IMR-90 (cell line): ENCODE measurements around the gene TIAM1. TPM values are rescaled to one million over a fixed set of nuclear protein-coding genes. Genes with fewer than 3 reads are reported as not detected.

Experiments used
- ATAC-seq: fragments of 200-7000 bp; cut with Tn5 transposase; 2 replicates; pipeline ENCODE4 v1.9.1; 2020; ENCODE audit warnings: low read depth, mild to moderate bottlenecking, moderate library complexity
- BruUV-seq: library from RNA; stranded (reverse); fragments of 400-500 nt; replicated peaks from 2 replicates; lab custom pipeline; 2021; lab: Mats Ljungman, UMichigan
- CTCF ChIA-PET: fragments of 300-600 bp; formaldehyde crosslinking; extraction: SDS; loops from one replicate; lab custom pipeline; 2021; ENCODE audit warnings: antibody characterized with exemption; lab: Yijun Ruan, JAX
- POLR2A ChIA-PET: fragments of 300-600 bp; sonication (Branson Sonifier 250); formaldehyde crosslinking; loops from one replicate; lab custom pipeline; 2022; ENCODE audit warnings: antibody characterized with exemption; ENCODE audit not compliant: unreplicated experiment; lab: Charles Lee
- DNase-seq: peaks from one replicate; pipeline ENCODE4 v3.0.0; 2013
- H2AFZ ChIP-seq: replicated peaks from 2 replicates; pipeline ENCODE3; 2013; ENCODE audit warnings: low read length, mild to moderate bottlenecking; ENCODE audit not compliant: poor library complexity
- H2AK5ac ChIP-seq: 2 replicates; pipeline ENCODE4 v1.6.1; 2013; ENCODE audit warnings: low read depth, low read length, inconsistent platforms
- H2AK9ac ChIP-seq: replicated peaks from 2 replicates; pipeline ENCODE3; 2013; ENCODE audit warnings: mild to moderate bottlenecking, low read depth, low read length, moderate library complexity; ENCODE audit not compliant: poor library complexity
- H2BK120ac ChIP-seq: 2 replicates; pipeline ENCODE4 v1.6.1; 2013; ENCODE audit warnings: low read depth, low read length, inconsistent platforms
- H2BK15ac ChIP-seq: 3 replicates; pipeline ENCODE4 v1.6.1; 2013; ENCODE audit warnings: low read depth, low read length, inconsistent platforms
- H2BK20ac ChIP-seq: 2 replicates; pipeline ENCODE4 v1.6.1; 2013; ENCODE audit warnings: low read depth, mild to moderate bottlenecking, inconsistent platforms, low read length, moderate library complexity
- H2BK5ac ChIP-seq: 2 replicates; pipeline ENCODE4 v1.6.1; 2013; ENCODE audit warnings: mild to moderate bottlenecking, low read depth, low read length, inconsistent platforms; ENCODE audit not compliant: poor library complexity, severe bottlenecking
- H3K14ac ChIP-seq: replicated peaks from 2 replicates; pipeline ENCODE4 v1.6.1; 2013; ENCODE audit warnings: low read depth, low read length, inconsistent platforms
- H3K18ac ChIP-seq: 2 replicates; pipeline ENCODE4 v1.6.1; 2013; ENCODE audit warnings: low read depth, low read length, control low read depth
- H3K23ac ChIP-seq: 2 replicates; pipeline ENCODE4 v1.6.1; 2013; ENCODE audit warnings: low read depth, low read length, inconsistent platforms
- H3K27ac ChIP-seq: 2 replicates; pipeline ENCODE4 v1.5.1; 2013; ENCODE audit warnings: mild to moderate bottlenecking, control low read depth, low read length; ENCODE audit not compliant: insufficient read depth
- H3K27me3 ChIP-seq: 2 replicates; pipeline ENCODE4 v1.6.1; 2013; ENCODE audit warnings: low read length; ENCODE audit not compliant: control insufficient read depth, insufficient read depth
- H3K36me3 ChIP-seq: 2 replicates; pipeline ENCODE4 v1.6.1; 2013; ENCODE audit warnings: low read length, mixed read lengths; ENCODE audit not compliant: control insufficient read depth, insufficient read depth
- H3K4ac ChIP-seq: 2 replicates; pipeline ENCODE4 v1.6.1; 2013; ENCODE audit warnings: low read depth, low read length, inconsistent platforms
- H3K4me1 ChIP-seq: 2 replicates; pipeline ENCODE4 v1.6.1; 2013; ENCODE audit warnings: low read length, mixed read lengths; ENCODE audit not compliant: control insufficient read depth, insufficient read depth
- H3K4me2 ChIP-seq: 2 replicates; pipeline ENCODE4 v1.6.1; 2013; ENCODE audit warnings: low read depth, mild to moderate bottlenecking, control low read depth, low read length, moderate library complexity
- H3K4me3 ChIP-seq: 2 replicates; pipeline ENCODE4 v1.5.1; 2013; ENCODE audit warnings: low read depth, mild to moderate bottlenecking, control low read depth, low read length, moderate library complexity; ENCODE audit not compliant: insufficient read depth
- H3K56ac ChIP-seq: 2 replicates; pipeline ENCODE4 v1.6.1; 2013; ENCODE audit warnings: low read length, inconsistent platforms; ENCODE audit not compliant: insufficient read depth; ENCODE audit errors: extremely low read depth
- H3K79me1 ChIP-seq, 2 experiments: 2 replicates each; pipeline ENCODE4 v1.6.1; 2013; ENCODE audit warnings: low read length in 2 of 2, inconsistent platforms in 1 of 2, low read depth in 1 of 2
- H3K9ac ChIP-seq: 2 replicates; pipeline ENCODE4 v1.6.1; 2013; ENCODE audit warnings: low read depth, low read length, control low read depth
- H3K9me1 ChIP-seq: 2 replicates; pipeline ENCODE4 v1.6.1; 2013; ENCODE audit warnings: low read length, inconsistent platforms; ENCODE audit not compliant: insufficient read depth
- H3K9me3 ChIP-seq: 2 replicates; pipeline ENCODE4 v1.6.1; 2013; ENCODE audit warnings: low read length; ENCODE audit not compliant: control insufficient read depth, insufficient read depth
- H4K20me1 ChIP-seq: 2 replicates; pipeline ENCODE4 v1.6.1; 2013; ENCODE audit warnings: low read length, inconsistent platforms; ENCODE audit not compliant: insufficient read depth
- H4K5ac ChIP-seq: 2 replicates; pipeline ENCODE4 v1.6.1; 2013; ENCODE audit warnings: mild to moderate bottlenecking, low read depth, low read length, control low read depth
- H4K8ac ChIP-seq, 2 experiments: 2 replicates each; pipeline ENCODE4 v1.6.1; 2013; ENCODE audit warnings: low read depth in 2 of 2, low read length in 2 of 2, control low read depth in 1 of 2, inconsistent platforms in 1 of 2
- H4K91ac ChIP-seq: 2 replicates; pipeline ENCODE4 v1.6.1; 2013; ENCODE audit warnings: low read depth, low read length, inconsistent platforms; ENCODE audit not compliant: insufficient read depth
- BHLHE40 ChIP-seq: fragments of 150-350 bp; IDR thresholded peaks from 2 replicates; pipeline ENCODE4 v1.6.1; 2016; ENCODE audit warnings: mild to moderate bottlenecking, low read depth, low read length
- CEBPB ChIP-seq: IDR thresholded peaks from 2 replicates; pipeline ENCODE4 v1.6.1; 2012; ENCODE audit warnings: low read depth, low read length, improper control_type of control experiment
- CHD1 ChIP-seq: IDR thresholded peaks from 2 replicates; pipeline ENCODE4 v1.6.1; 2012; ENCODE audit warnings: low read depth, low read length, improper control_type of control experiment
- ELK1 ChIP-seq: fragments of 150-350 bp; IDR thresholded peaks from 2 replicates; pipeline ENCODE4 v1.6.1; 2016; ENCODE audit warnings: low read depth, mild to moderate bottlenecking, low read length, moderate library complexity, borderline replicate concordance
- FOS ChIP-seq: fragments of 150-350 bp; IDR thresholded peaks from 2 replicates; pipeline ENCODE4 v1.6.1; 2016; ENCODE audit warnings: low read depth, low read length
- MAZ ChIP-seq: IDR thresholded peaks from 2 replicates; pipeline ENCODE4 v1.6.1; 2012; ENCODE audit warnings: low read depth, mild to moderate bottlenecking, low read length, improper control_type of control experiment, moderate library complexity, borderline replicate concordance
- MXI1 ChIP-seq: IDR thresholded peaks from 2 replicates; pipeline ENCODE4 v1.6.1; 2012; ENCODE audit warnings: low read depth, mild to moderate bottlenecking, low read length, moderate library complexity, borderline replicate concordance
- NFE2L2 ChIP-seq: fragments of 150-350 bp; IDR thresholded peaks from 2 replicates; pipeline ENCODE4 v1.6.1; 2016; ENCODE audit warnings: low read depth, mild to moderate bottlenecking, low read length
- POLR2A ChIP-seq: IDR thresholded peaks from 2 replicates; pipeline ENCODE4 v1.6.1; 2012; ENCODE audit warnings: mild to moderate bottlenecking, low read depth, low read length
- RAD21 ChIP-seq: IDR thresholded peaks from 2 replicates; pipeline ENCODE4 v1.6.1; 2012; ENCODE audit warnings: low read length, improper control_type of control experiment
- RCOR1 ChIP-seq: IDR thresholded peaks from 2 replicates; pipeline ENCODE4 v1.6.1; 2012; ENCODE audit warnings: mild to moderate bottlenecking, low read length, improper control_type of control experiment; ENCODE audit not compliant: insufficient replicate concordance
- RFX5 ChIP-seq: IDR thresholded peaks from 2 replicates; pipeline ENCODE4 v1.8.0; 2012; ENCODE audit warnings: low read depth, mild to moderate bottlenecking, low read length, moderate library complexity
- SMC3 ChIP-seq: fragments of 150-350 bp; IDR thresholded peaks from 2 replicates; pipeline ENCODE4 v1.6.1; 2016; ENCODE audit warnings: low read depth, mild to moderate bottlenecking, antibody characterized with exemption, low read length, moderate library complexity
- USF2 ChIP-seq: fragments of 150-350 bp; IDR thresholded peaks from 2 replicates; pipeline ENCODE4 v1.6.1; 2017; ENCODE audit warnings: mild to moderate bottlenecking, antibody characterized with exemption, low read length, low read depth
- WGBS, 2 experiments: methylation state at CpG; one replicate each; pipeline versions ENCODE4 v1.1.5 to v1.1.7; 2013; ENCODE audit warnings: missing lambda C conversion rate in 2 of 2; ENCODE audit not compliant: insufficient read length in 1 of 2; ENCODE audit errors: extremely low coverage in 2 of 2; 5-methylcytosine and 5-hydroxymethylcytosine counted together
- dilution Hi-C: fragments of 300-500 bp; cut with HindIII; formaldehyde crosslinking; loops from one replicate; pipeline ENCODE4 v1.14.3; 2018; ENCODE audit warnings: low sequenced_read_pairs; ENCODE audit not compliant: unreplicated experiment
- in situ Hi-C: fragments of 300-500 bp; cut with MboI; formaldehyde crosslinking; loops from 3 replicates; pipeline ENCODE4 v1.14.3; 2019; ENCODE audit warnings: low sequenced_read_pairs, inconsistent platforms, mixed read lengths
- intact Hi-C: fragments of 100-400 bp; cut with micrococcal nuclease; formaldehyde crosslinking; loops from 2 replicates; pipeline ENCODE4 v1.10.0; 2022
- polyA plus RNA-seq, 3 experiments: library from polyadenylated mRNA; depleted of rRNA; stranded (reverse); fragments of >200 nt; gene quantifications; 2 replicates each; pipeline ENCODE4 v1.2.3, GENCODE V29; 2012; ENCODE audit warnings: low replicate concordance in 1 of 3
- total RNA-seq: library from RNA; depleted of rRNA; stranded (reverse); fragments of >200 nt; gene quantifications from 2 replicates; pipeline ENCODE4 v1.2.3, GENCODE V29; 2012

Gene TIAM1
- total and polyA plus RNA-seq, 2 of the 4 experiments (the other 2 are of a cell fraction) = 2.9 to 9.3 TPM

- no peak for TF ChIP-seq CEBPB
Measured at GRCh38 chr21:31087639-31088473, 256.2 kb downstream of the TIAM1 start (continued).

- Histone ChIP-seq H2BK120ac (no peak overlapping the region), H3K4ac (no peak overlapping the region), H3K36me3 (no peaks in the 10 kb centered on the region), H2AFZ (no peak overlapping the region), H2AK9ac (no peak overlapping the region), H3K9me3 (no peaks in the 10 kb centered on the region; the same call in 1 of the 2 replicates), H2BK5ac (no peak overlapping the region), H2BK20ac (no peak overlapping the region), H3K18ac (no peak overlapping the region), H3K14ac (no peak overlapping the region), H2BK15ac (no peak overlapping the region), H3K27ac (no peak overlapping the region), H3K4me3 (no peak overlapping the region), H4K91ac (no peak overlapping the region), H4K8ac (no peak overlapping the region), H3K56ac (no peak overlapping the region), H3K9ac (no peak overlapping the region), H3K4me2 (no peak overlapping the region), H3K27me3 (no peaks in the 10 kb centered on the region), H3K79me1 (no peaks in the 10 kb centered on the region), H3K23ac (no peak overlapping the region), H3K9me1 (no peaks in the 10 kb centered on the region), H2AK5ac (no peak overlapping the region), H4K20me1 (no peaks in the 10 kb centered on the region), H3K4me1 (no peaks in the 10 kb centered on the region), H4K5ac (no peak overlapping the region)
- in situ Hi-C loops = loop anchor here (25.0 kb wide), 1 partner anchor 1997 kb away; no protein-coding TSS in a partner anchor
- ATAC-seq = no peak
- WGBS, 2 experiments = no CpG with 5 or more reads among the region's 6 CpGs
- BruUV-seq = no TSS peak
- TF ChIP-seq RAD21 = no peak
- no peak for TF ChIP-seq POLR2A
- TF ChIP-seq USF2 = no peak
- TF ChIP-seq MAZ = no peak
- no peak for TF ChIP-seq CEBPB
- no peak for TF ChIP-seq FOS
- no peak for TF ChIP-seq RCOR1
- no peak for TF ChIP-seq MXI1
- no peak for TF ChIP-seq ELK1
- no peak for TF ChIP-seq CHD1
- TF ChIP-seq RFX5 = no peak
- no peak for TF ChIP-seq BHLHE40
- no peak for TF ChIP-seq NFE2L2
- no peak for TF ChIP-seq SMC3
- no peak for DNase-seq
- POLR2A ChIA-PET = no interaction called here
- CTCF ChIA-PET = no interaction called here
- intact Hi-C loops = loop anchor here (5.0 kb wide), 2 partner anchors 252 to 1992 kb away; no protein-coding TSS in a partner anchor
- dilution Hi-C loops = no loop called here
Measured at GRCh38 chr21:31084689-31085088, 259.4 kb downstream of the TIAM1 start.
